NOMO-1 treated with dmso at 0.1 percent for 144 hours (cell line): Measurements from ENCODE around the gene FAM72A.
"Not testable (repeated sequence)": the region's sequence is repeated elsewhere in the genome, so short reads cannot be mapped to it uniquely, and the experiment has no call there.

ENCODE experiments used
- DNase-seq: peaks from one replicate; lab custom pipeline; 2025; ENCODE audit not compliant: unreplicated experiment; lab: John Stamatoyannopoulos, UW

FAM72A gene

GRCh38 chr1:206169794-206170193 is 32.8 kb downstream of the FAM72A start:
- DNase-seq, result not testable (repeated sequence)

GRCh38 chr1:206167350-206168029 is 35.1 kb downstream of the FAM72A start:
- not testable (repeated sequence) for DNase-seq

GRCh38 chr1:206145771-206146290 is 56.8 kb downstream of the FAM72A start:
- DNase-seq, result no peak

- DNase-seq, result no peak
These were observed 58.0 kb downstream of the FAM72A start for GRCh38 chr1:206144605-206145004.

DNA sequence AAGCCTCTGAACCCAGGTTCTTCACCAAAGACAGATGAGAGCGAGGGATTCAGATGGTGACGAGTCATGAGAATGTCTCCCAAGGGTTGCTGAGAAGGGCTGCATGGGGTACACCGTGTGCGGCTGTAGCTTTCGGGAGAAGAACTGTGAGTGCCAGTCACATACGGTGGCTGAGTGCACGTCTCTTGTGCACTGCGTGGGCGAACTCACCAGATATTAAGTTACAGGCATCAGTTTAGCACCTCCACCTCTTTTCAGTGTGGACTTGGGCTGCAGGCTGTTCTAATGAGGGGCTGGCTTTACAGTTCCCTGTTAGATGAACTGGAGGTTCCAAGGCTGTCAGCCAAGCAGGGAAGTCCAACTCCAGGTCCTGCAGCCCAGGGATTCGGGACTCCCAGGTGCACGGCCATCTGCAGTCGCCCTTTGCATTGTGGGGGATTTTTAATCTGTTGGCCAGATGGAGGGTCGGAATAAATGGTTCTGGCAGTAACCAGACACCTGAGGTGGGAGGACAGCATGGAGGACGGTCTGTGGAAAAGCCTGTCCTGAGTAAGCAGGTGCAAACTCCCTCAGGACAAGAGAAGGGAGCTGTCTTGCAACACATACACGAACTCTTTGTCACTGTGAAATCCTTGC is 59.0 kb downstream of the FAM72A start:
- DNase-seq, result no peak

- no peak for DNase-seq
These were observed 59.9 kb downstream of the FAM72A start for GRCh38 chr1:206142770-206143169.

DNA sequence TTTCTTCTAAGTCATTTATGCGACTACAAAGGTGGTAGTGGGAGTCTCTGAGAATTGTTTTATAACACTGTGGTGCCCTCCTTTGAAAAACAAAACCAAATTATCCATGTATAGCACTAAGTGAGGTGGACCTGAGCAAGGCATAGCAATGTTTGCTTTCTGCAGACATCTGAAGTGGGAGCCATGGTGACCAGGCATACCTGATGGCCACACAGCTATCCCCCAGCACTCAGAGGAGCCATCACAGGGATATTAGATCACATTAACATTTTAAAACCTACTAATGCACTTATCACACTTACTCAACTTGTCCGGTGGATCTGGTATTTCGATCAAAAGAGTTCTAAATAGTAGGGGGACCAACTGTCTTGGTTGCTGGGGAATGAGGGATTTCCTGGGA is 60.6 kb downstream of the FAM72A start:
- DNase-seq, result no peak

DNA sequence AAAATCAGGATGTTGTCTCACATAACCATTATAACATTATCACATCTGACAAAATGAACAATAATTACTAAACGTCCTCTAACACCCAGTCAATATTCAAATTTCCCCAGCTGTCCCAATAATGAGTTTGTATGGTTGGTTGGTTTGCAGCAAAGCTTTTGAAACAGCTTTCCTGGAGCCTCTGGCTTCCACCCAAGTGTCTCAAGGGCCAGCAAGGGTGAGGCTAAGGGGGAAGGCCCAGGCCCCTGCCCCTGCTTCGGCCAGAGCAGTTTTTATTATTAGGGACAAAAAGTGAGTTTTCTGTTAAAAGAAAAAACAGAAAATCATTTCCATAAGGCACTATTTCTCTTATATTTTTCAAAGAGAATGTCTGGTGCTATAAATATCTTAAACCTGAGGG is 66.4 kb downstream of the FAM72A start:
- DNase-seq, result no peak
